Thyroid gland (tissue), 4 donors: ENCODE data around the gene TAC4. TPM values are rescaled to one million over a fixed set of nuclear protein-coding genes. Genes with fewer than 3 reads are reported as not detected.
A peak's percentile ranks its signal among the peaks of the same experiment; 100 is the strongest.

Experiments
- DNase-seq, 2 donors: peaks; one replicate each; pipeline ENCODE4 v3.0.0-alpha.2; 2019
- H3K27ac ChIP-seq, 3 donors: fragments of 200-600 bp; sonication (generic); 1 replicate in 2 of 3; 2 replicates in 1 of 3; pipeline ENCODE4 v1.5.1; 2016 to 2019; ENCODE audit warnings: mild to moderate bottlenecking in 1 of 3, moderate library complexity in 1 of 3
- H3K27me3 ChIP-seq: fragments of 200-600 bp; sonication (generic); one replicate; pipeline ENCODE4 v1.5.1; 2019
- H3K36me3 ChIP-seq, 2 donors: fragments of 200-600 bp; sonication (generic); one replicate each; pipeline ENCODE4 v1.5.1; 2016 to 2019
- H3K4me1 ChIP-seq, 2 donors: fragments of 200-600 bp; sonication (generic); one replicate each; pipeline ENCODE4 v1.5.1; 2017 to 2019
- H3K4me3 ChIP-seq, 3 donors: fragments of 200-600 bp; sonication (generic); replicated peaks in 1 of 3; 1 replicate in 2 of 3; 2 replicates in 1 of 3; pipeline ENCODE4 v1.5.1; 2016; ENCODE audit warnings: mild to moderate bottlenecking in 1 of 3
- H3K9me3 ChIP-seq: fragments of 200-600 bp; sonication (generic); one replicate; pipeline ENCODE4 v1.5.1; 2017
- CTCF ChIP-seq, 6 experiments: fragments of 200-600 bp in 3 of 6; fragments of 450-650 bp in 3 of 6; sonication (generic) in 3 of 6; IDR thresholded peaks; one replicate each; pipeline ENCODE4 v1.5.1; 2016 to 2019; ENCODE audit warnings: antibody characterized with exemption in 6 of 6, mild to moderate bottlenecking in 2 of 6, inconsistent platforms in 1 of 6, moderate library complexity in 1 of 6
- POLR2A ChIP-seq, 2 donors: fragments of 450-650 bp; IDR thresholded peaks; one replicate each; pipeline ENCODE4 v1.6.1; 2017; ENCODE audit warnings: antibody characterized with exemption in 2 of 2, mild to moderate bottlenecking in 2 of 2, moderate library complexity in 1 of 2
- WGBS, 2 donors: methylation state at CpG; one replicate each; pipeline ENCODE4 v1.1.5; 2017; 5-methylcytosine and 5-hydroxymethylcytosine counted together
- intact Hi-C: fragments of 100-400 bp; cut with DNase I; formaldehyde crosslinking; loops from one replicate; pipeline ENCODE4 v1.15.1; 2023
- total RNA-seq, 4 donors: library from RNA; depleted of rRNA; stranded (reverse); fragments of >200 nt; gene quantifications; one replicate each; pipeline ENCODE4 v1.2.3, GENCODE V29; 2016

Gene TAC4
- total RNA-seq, 4 donors from 2014 or later: not detected

- Histone ChIP-seq H3K4me1 (peaks cover 29 to 37% of the 10 kb centered on the region in 2 donors), H3K27me3 (no peaks in the 10 kb centered on the region), H3K4me3 (no peak overlapping the region), H3K36me3 (peaks cover 40 to 63% of the 10 kb centered on the region in 2 donors), H3K27ac (peak overlapping the region in 1 of 3 donors; percentile 9), H3K9me3 (no peaks in the 10 kb centered on the region)
- intact Hi-C loops: no loop called here
- no peak for DNase-seq
- TF ChIP-seq POLR2A (IDR thresholded peaks at IDR 0.05): no peak
- no peak for TF ChIP-seq CTCF (IDR thresholded peaks at IDR 0.05)
- 90 to 93% methylated on average over 2 of the region's 2 CpGs for WGBS, 2 donors
Observed at GRCh38 chr17:49821466-49821865, 26.4 kb downstream of the TAC4 start.

- Histone ChIP-seq H3K27me3 (no peaks in the 10 kb centered on the region), H3K4me3 (no peak overlapping the region), H3K9me3 (no peaks in the 10 kb centered on the region), H3K36me3 (peaks cover 33 to 56% of the 10 kb centered on the region in 2 donors), H3K27ac (peak overlapping the region in 1 of 3 donors; percentile 9), H3K4me1 (peaks cover 36 to 44% of the 10 kb centered on the region in 2 donors)
- 79% methylated on average over 1 of the region's 1 CpG for WGBS, 2 donors
- TF ChIP-seq CTCF (IDR thresholded peaks at IDR 0.05) (no peak), POLR2A (IDR thresholded peaks at IDR 0.05) (no peak)
- no peak for DNase-seq
- intact Hi-C loops: no loop called here
Observed at GRCh38 chr17:49820773-49821172, 27.1 kb downstream of the TAC4 start.

GRCh38 chr17:49819651-49820050 is 28.2 kb downstream of the TAC4 start:
- Histone ChIP-seq H3K4me1 (peaks cover 47 to 53% of the 10 kb centered on the region in 2 donors), H3K9me3 (no peaks in the 10 kb centered on the region), H3K27me3 (no peaks in the 10 kb centered on the region), H3K4me3 (no peak overlapping the region), H3K27ac (no peak overlapping the region), H3K36me3 (peaks cover 32 to 46% of the 10 kb centered on the region in 2 donors)
- no peak for TF ChIP-seq POLR2A (IDR thresholded peaks at IDR 0.05)
- intact Hi-C loops: no loop called here
- 96% methylated on average over 2 of the region's 2 CpGs for WGBS, 2 donors
- DNase-seq: no peak

DNA sequence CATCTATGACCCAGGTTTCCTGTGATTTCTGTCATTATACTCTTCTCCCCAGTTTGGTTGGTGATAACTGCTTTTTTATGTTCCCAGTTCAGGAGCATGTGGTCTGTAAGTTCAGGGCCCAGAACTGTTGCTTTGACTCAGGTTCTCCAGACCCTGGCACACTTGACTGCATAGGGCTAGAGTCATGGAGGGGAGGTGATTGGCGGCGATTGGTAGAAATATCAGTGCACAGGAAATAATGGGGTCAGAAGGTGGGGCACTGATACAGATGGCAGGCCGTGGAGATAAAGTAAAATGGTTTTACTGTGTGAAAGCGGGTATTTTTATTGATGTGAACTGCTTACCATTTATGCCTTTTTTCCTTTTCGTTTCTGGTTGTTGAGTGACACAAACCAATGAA is 28.7 kb downstream of the TAC4 start:
- DNase-seq: no peak
- no peaks in the 10 kb centered on the region for H3K9me3 ChIP-seq
- peaks cover 52 to 54% of the 10 kb centered on the region in 2 donors for H3K4me1 ChIP-seq
- WGBS, 2 donors: 94 to 95% methylated on average over 5 of the region's 5 CpGs
- H3K27me3 ChIP-seq: no peaks in the 10 kb centered on the region
- H3K36me3 ChIP-seq: peaks cover 31 to 41% of the 10 kb centered on the region in 2 donors
- H3K27ac ChIP-seq: peak overlapping the region in 2 of 3 donors; percentile 29 to 86
- TF ChIP-seq CTCF (IDR thresholded peaks at IDR 0.05) (no peak), POLR2A (IDR thresholded peaks at IDR 0.05) (no peak)
- intact Hi-C loops: no loop called here
- no peak overlapping the region for H3K4me3 ChIP-seq

- DNase-seq: no peak
- no peak for TF ChIP-seq CTCF (IDR thresholded peaks at IDR 0.05)
- WGBS, 2 donors: 91 to 98% methylated on average over 4 of the region's 4 CpGs
- Histone ChIP-seq H3K27ac (peak overlapping the region in 2 of 3 donors; percentile 29 to 86), H3K4me3 (no peak overlapping the region), H3K9me3 (no peaks in the 10 kb centered on the region), H3K4me1 (peaks cover 56 to 58% of the 10 kb centered on the region in 2 donors), H3K27me3 (no peaks in the 10 kb centered on the region), H3K36me3 (peaks cover 19 to 32% of the 10 kb centered on the region in 2 donors)
- intact Hi-C loops: no loop called here
Observed at GRCh38 chr17:49817993-49818392, 29.9 kb downstream of the TAC4 start.
